Measurements from ENCODE around the gene MOSPD2. TPM values are rescaled to one million over a fixed set of nuclear protein-coding genes. Genes with fewer than 3 reads are reported as not detected.
A peak's percentile ranks its signal among the peaks of the same experiment; 100 is the strongest.

MOSPD2 gene
- total RNA-seq, 1 donor from 2014 or later, result 19.7 TPM

- POLR2A ChIA-PET, result no interaction called here
- Mint-ChIP-seq H3K27me3 (no peaks in the 10 kb centered on the region), H3K9me3 (peaks cover 3% of the 10 kb centered on the region), H3K4me3 (no peak overlapping the region), H3K27ac (no peak overlapping the region), H3K36me3 (ENCODE audit: low read depth) (peaks cover 16% of the 10 kb centered on the region), H3K4me1 (no peaks in the 10 kb centered on the region)
- DNase-seq, result no peak
- ATAC-seq (ENCODE audit: low read depth), result no peak
- intact Hi-C loops (cut with micrococcal nuclease), result no loop called here
- CTCF ChIA-PET, result no interaction called here
- TF ChIP-seq CTCF (IDR thresholded peaks at IDR 0.05), result no peak
Observed at GRCh38 chrX:14865201-14865600, 8.0 kb upstream of the MOSPD2 start.

GRCh38 chrX:14871767-14872166 is 1.5 kb upstream of the MOSPD2 start:
- H3K9me3 Mint-ChIP-seq, result peaks cover 3% of the 10 kb centered on the region
- ChIA-PET POLR2A (no interaction called here), CTCF (no interaction called here)
- peaks cover 16% of the 10 kb centered on the region for H3K36me3 Mint-ChIP-seq (ENCODE audit: low read depth)
- no peaks in the 10 kb centered on the region for H3K27me3 Mint-ChIP-seq
- no peak for TF ChIP-seq CTCF (IDR thresholded peaks at IDR 0.05)
- H3K4me3 Mint-ChIP-seq, result peak overlapping the region; percentile 24
- peaks cover 6% of the 10 kb centered on the region for H3K4me1 Mint-ChIP-seq
- no peak for DNase-seq
- no peak for ATAC-seq (ENCODE audit: low read depth)
- intact Hi-C loops (cut with micrococcal nuclease), result loop anchor here (2.0 to 10.0 kb wide), 3 partner anchors 803 to 1916 kb away; partner anchors contain the start of genes CTPS2, SYAP1 and TXLNG
- no peak overlapping the region for H3K27ac Mint-ChIP-seq

- Mint-ChIP-seq H3K27me3 (no peaks in the 10 kb centered on the region), H3K4me1 (peaks cover 7% of the 10 kb centered on the region), H3K4me3 (peak overlapping the region; percentile 87), H3K27ac (peak overlapping the region; percentile 83), H3K9me3 (peaks cover 3% of the 10 kb centered on the region), H3K36me3 (ENCODE audit: low read depth) (peaks cover 11% of the 10 kb centered on the region)
- CTCF ChIA-PET, result no interaction called here
- no peak for TF ChIP-seq CTCF (IDR thresholded peaks at IDR 0.05)
- DNase-seq (no peak), ATAC-seq (ENCODE audit: low read depth) (no peak)
- POLR2A ChIA-PET, result no interaction called here
- intact Hi-C loops (cut with micrococcal nuclease), result loop anchor here (2.0 to 10.0 kb wide), 3 partner anchors 802 to 1915 kb away; partner anchors contain the start of genes CTPS2, SYAP1 and TXLNG
Observed at GRCh38 chrX:14872355-14872754, 866 bp upstream of the MOSPD2 start.

- peaks cover 7% of the 10 kb centered on the region for H3K4me1 Mint-ChIP-seq
- peak overlapping the region; percentile 83 for H3K27ac Mint-ChIP-seq
- ATAC-seq (ENCODE audit: low read depth) (no peak), DNase-seq (no peak)
- CTCF ChIA-PET, result no interaction called here
- peaks cover 9% of the 10 kb centered on the region for H3K36me3 Mint-ChIP-seq (ENCODE audit: low read depth)
- H3K9me3 Mint-ChIP-seq, result no peaks in the 10 kb centered on the region
- no peak for TF ChIP-seq CTCF (IDR thresholded peaks at IDR 0.05)
- POLR2A ChIA-PET, result no interaction called here
- H3K4me3 Mint-ChIP-seq, result peak overlapping the region; percentile 87
- no peaks in the 10 kb centered on the region for H3K27me3 Mint-ChIP-seq
- intact Hi-C loops (cut with micrococcal nuclease), result loop anchor here (1.0 to 10.0 kb wide), 7 partner anchors 26 to 1914 kb away; partner anchors contain the start of genes CTPS2, PIGA, SYAP1 and TXLNG
Observed at GRCh38 chrX:14873676-14874049, 442 bp downstream of the MOSPD2 start.

- H3K4me3 Mint-ChIP-seq, result no peak overlapping the region
- H3K27me3 Mint-ChIP-seq, result no peaks in the 10 kb centered on the region
- H3K27ac Mint-ChIP-seq, result no peak overlapping the region
Observed at GRCh38 chrX:14875624-14876023, 2.4 kb downstream of the MOSPD2 start.

More at GRCh38 chrX:14875624-14876023, 2.4 kb downstream of the MOSPD2 start:
- no peak for DNase-seq
- H3K36me3 Mint-ChIP-seq (ENCODE audit: low read depth), result peaks cover 9% of the 10 kb centered on the region
- H3K9me3 Mint-ChIP-seq, result no peaks in the 10 kb centered on the region
- CTCF ChIA-PET, result no interaction called here
- peaks cover 7% of the 10 kb centered on the region for H3K4me1 Mint-ChIP-seq
- TF ChIP-seq CTCF (IDR thresholded peaks at IDR 0.05), result no peak
- intact Hi-C loops (cut with micrococcal nuclease), result loop anchor here (10.0 kb wide), 1 partner anchor 1839 kb away; the partner anchor contains the start of genes CTPS2 and SYAP1
- POLR2A ChIA-PET, result no interaction called here
- ATAC-seq (ENCODE audit: low read depth), result no peak
